HepG2 (cell line): ENCODE measurements around the gene BCL2L1. TPM values are rescaled to one million over a fixed set of nuclear protein-coding genes. Genes with fewer than 3 reads are reported as not detected.

Experiments
- CEBPG ChIP-seq: IDR thresholded peaks from 2 replicates; pipeline ENCODE4 v1.6.1; 2016
- CENPT ChIP-seq: sonication (generic); formaldehyde crosslinking; IDR thresholded peaks from 2 replicates; pipeline ENCODE4 v1.8.0; 2022; ENCODE audit warnings: low read depth, mild to moderate bottlenecking, moderate library complexity, missing genetic modification reagents
- GATA4 ChIP-seq: sonication (generic); IDR thresholded peaks from 2 replicates; pipeline ENCODE4 v1.6.1; 2016; ENCODE audit warnings: antibody characterized with exemption, low read depth, borderline replicate concordance
- KLF12 ChIP-seq: sonication (generic); formaldehyde crosslinking; IDR thresholded peaks from 2 replicates; pipeline ENCODE4 v1.4.0; 2020; ENCODE audit warnings: missing genetic modification reagents, borderline replicate concordance
- MIXL1 ChIP-seq: IDR thresholded peaks from 2 replicates; pipeline ENCODE4 v1.6.1; 2016
- NR2F6 ChIP-seq, 2 experiments: IDR thresholded peaks; 2 replicates each; pipeline ENCODE4 v1.6.1; 2016; ENCODE audit warnings: antibody characterized with exemption in 1 of 2, mild to moderate bottlenecking in 1 of 2
- SATB2 ChIP-seq: sonication (generic); formaldehyde crosslinking; IDR thresholded peaks from 2 replicates; pipeline ENCODE4 v1.5.0; 2020; ENCODE audit warnings: missing genetic modification reagents
- SP4 ChIP-seq: sonication (generic); formaldehyde crosslinking; IDR thresholded peaks from 2 replicates; pipeline ENCODE4 v1.8.1; 2023; ENCODE audit warnings: mild to moderate bottlenecking, missing genetic modification reagents
- TBX3 ChIP-seq: fragments of 450-650 bp; IDR thresholded peaks from 2 replicates; pipeline ENCODE4 v1.6.1; 2017; ENCODE audit warnings: antibody characterized with exemption, mild to moderate bottlenecking, inconsistent platforms, borderline replicate concordance
- ZBTB7B ChIP-seq: sonication (generic); formaldehyde crosslinking; IDR thresholded peaks from 2 replicates; pipeline ENCODE4 v1.4.0; 2020; ENCODE audit warnings: missing genetic modification reagents
- ZFP82 ChIP-seq: sonication (generic); formaldehyde crosslinking; IDR thresholded peaks from 2 replicates; pipeline ENCODE4 v1.5.1; 2020; ENCODE audit warnings: mild to moderate bottlenecking, missing genetic modification reagents, borderline replicate concordance
- ZNF326 ChIP-seq: sonication (generic); formaldehyde crosslinking; IDR thresholded peaks from 2 replicates; pipeline ENCODE4 v1.4.0; 2020; ENCODE audit warnings: missing genetic modification reagents, borderline replicate concordance
- ZNF333 ChIP-seq: sonication (generic); formaldehyde crosslinking; IDR thresholded peaks from 2 replicates; pipeline ENCODE4 v1.4.0; 2020; ENCODE audit warnings: mild to moderate bottlenecking, missing genetic modification reagents, borderline replicate concordance
- ZNF577 ChIP-seq: sonication (generic); formaldehyde crosslinking; IDR thresholded peaks from 2 replicates; pipeline ENCODE4 v1.4.0; 2020; ENCODE audit warnings: mild to moderate bottlenecking, low read depth, missing genetic modification reagents, borderline replicate concordance
- ZNF839 ChIP-seq: sonication (generic); formaldehyde crosslinking; IDR thresholded peaks from 2 replicates; pipeline ENCODE4 v1.4.0; 2020; ENCODE audit warnings: missing genetic modification reagents, mild to moderate bottlenecking, borderline replicate concordance
- ZNF879 ChIP-seq: sonication (generic); formaldehyde crosslinking; IDR thresholded peaks from 2 replicates; pipeline ENCODE4 v1.8.1; 2023; ENCODE audit warnings: missing genetic modification reagents
- polyA plus RNA-seq, 8 experiments: library from polyadenylated mRNA; depleted of rRNA in 3 of 8; stranded (reverse) in 7 of 8; unstranded in 1 of 8; fragments of >200 nt; fragmentation: Illumina TruSeq in 4 of 8; extraction: Trizol in 4 of 8; gene quantifications; 2 replicates each; pipeline versions ENCODE4 v1.2.1 to v1.2.3, GENCODE V29; 2011 to 2016; ENCODE audit warnings: low read depth in 4 of 8, missing spikeins in 1 of 8, mixed read lengths in 1 of 8; ENCODE audit not compliant: insufficient read depth in 1 of 8
- total RNA-seq, 5 experiments: library from RNA; depleted of rRNA; stranded (reverse); fragments of >200 nt; fragmentation: Illumina TruSeq; extraction: Trizol; gene quantifications; 2 replicates each; pipeline ENCODE4 v1.2.3, GENCODE V29; 2016; ENCODE audit warnings: low read depth in 1 of 5
- TF ChIP-seq, protein P1 (sequence below): sonication (generic); formaldehyde crosslinking; IDR thresholded peaks from 2 replicates; pipeline ENCODE4 v1.5.0; 2020; ENCODE audit warnings: mild to moderate bottlenecking, low read depth, missing genetic modification reagents, borderline replicate concordance
- TF ChIP-seq, protein P2 (sequence below), 2 experiments: sonication (generic) in 1 of 2; formaldehyde crosslinking in 1 of 2; IDR thresholded peaks; 2 replicates each; pipeline versions ENCODE4 v1.6.1 to v1.9.0; 2014 to 2022; ENCODE audit warnings: antibody characterized with exemption in 1 of 2, borderline replicate concordance in 1 of 2, inconsistent platforms in 1 of 2, low read depth in 1 of 2, missing genetic modification reagents in 1 of 2
- TF ChIP-seq, protein P3 (sequence below): sonication (generic); formaldehyde crosslinking; IDR thresholded peaks from 2 replicates; pipeline ENCODE4 v1.4.0; 2020; ENCODE audit warnings: missing genetic modification reagents, borderline replicate concordance
- TF ChIP-seq, protein P4 (sequence below): IDR thresholded peaks from 2 replicates; pipeline ENCODE4 v1.6.1; 2012; ENCODE audit warnings: inconsistent platforms

BCL2L1 gene
- total and polyA plus RNA-seq, 2 of the 13 experiments (the other 11 are each of a cell fraction or from before 2014, with no cell fraction given), result 164 to 258 TPM

DNA sequence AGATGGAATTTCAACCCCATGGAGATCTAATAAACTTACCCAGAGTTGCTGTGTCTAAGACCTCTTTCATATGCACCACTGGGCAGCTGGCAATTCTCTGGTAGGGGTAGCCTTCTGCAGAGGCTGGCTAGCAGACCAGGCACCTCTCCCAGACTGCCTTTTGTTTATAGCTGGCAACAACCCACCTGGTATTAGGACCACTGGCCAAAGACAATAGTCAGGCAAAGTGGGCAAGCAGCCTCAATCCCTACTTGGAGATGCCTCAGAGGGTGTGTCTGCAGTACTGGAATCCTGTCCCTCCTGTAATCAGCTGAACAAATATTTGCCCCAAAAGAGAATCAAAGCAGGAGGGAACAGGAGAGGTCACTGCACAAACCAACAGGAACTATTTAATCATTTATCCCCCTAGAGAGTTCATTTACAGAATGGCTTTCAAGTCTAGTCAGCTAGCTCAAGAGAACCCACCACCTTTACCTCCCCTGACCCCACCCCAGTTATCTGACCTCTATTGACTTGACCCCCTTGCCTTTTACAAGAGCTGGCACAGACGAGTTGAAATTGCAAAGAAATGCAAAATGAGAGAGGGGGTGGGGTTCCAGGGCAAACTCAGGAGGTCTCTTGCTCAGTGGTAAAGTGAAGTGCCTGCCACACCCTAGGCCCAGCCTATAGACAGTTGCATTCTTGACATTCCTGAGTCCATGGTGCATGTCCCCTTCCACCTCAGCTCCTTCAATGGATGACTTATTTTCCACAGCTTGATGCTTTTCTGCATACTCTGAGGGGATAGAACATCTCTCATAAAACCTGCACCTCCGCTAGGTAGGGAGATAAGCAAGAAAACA lies 2.8 kb downstream of the BCL2L1 start (continued):
- TF ChIP-seq, protein P1, sequence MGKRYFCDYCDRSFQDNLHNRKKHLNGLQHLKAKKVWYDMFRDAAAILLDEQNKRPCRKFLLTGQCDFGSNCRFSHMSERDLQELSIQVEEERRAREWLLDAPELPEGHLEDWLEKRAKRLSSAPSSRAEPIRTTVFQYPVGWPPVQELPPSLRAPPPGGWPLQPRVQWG (CRISPR knock-in tag), result no peak; the same call in 1 of the 2 replicates
- TF ChIP-seq CEBPG (CRISPR knock-in tag) (peak; percentile 47), KLF12 (CRISPR knock-in tag) (peak; percentile 99; the same call in 1 of the 2 replicates), ZFP82 (CRISPR knock-in tag) (peak; percentile 6; the same call in 1 of the 2 replicates), ZNF839 (no peak), CENPT (CRISPR knock-in tag) (0 out of 2 replicates have a peak, but pooled peaks have one; percentile 80), ZNF326 (CRISPR knock-in tag) (no peak; the same call in 1 of the 2 replicates), ZNF879 (no peak), GATA4 (peak; percentile 89), ZNF577 (CRISPR knock-in tag) (no peak), NR2F6 (IDR thresholded peaks at IDR 0.05) (peak; percentile 100), NR2F6 (CRISPR knock-in tag; IDR thresholded peaks at IDR 0.05) (peak; percentile 98), TBX3 (peak; percentile 87), ZBTB7B (CRISPR knock-in tag) (peak; percentile 97), SP4 (CRISPR knock-in tag) (peak; percentile 38; the same call in 1 of the 2 replicates), ZNF333 (CRISPR knock-in tag) (no peak; the same call in 1 of the 2 replicates), MIXL1 (CRISPR knock-in tag) (peak; percentile 97), SATB2 (CRISPR knock-in tag) (peak; percentile 86; the same call in 1 of the 2 replicates)
- TF ChIP-seq, protein P2, sequence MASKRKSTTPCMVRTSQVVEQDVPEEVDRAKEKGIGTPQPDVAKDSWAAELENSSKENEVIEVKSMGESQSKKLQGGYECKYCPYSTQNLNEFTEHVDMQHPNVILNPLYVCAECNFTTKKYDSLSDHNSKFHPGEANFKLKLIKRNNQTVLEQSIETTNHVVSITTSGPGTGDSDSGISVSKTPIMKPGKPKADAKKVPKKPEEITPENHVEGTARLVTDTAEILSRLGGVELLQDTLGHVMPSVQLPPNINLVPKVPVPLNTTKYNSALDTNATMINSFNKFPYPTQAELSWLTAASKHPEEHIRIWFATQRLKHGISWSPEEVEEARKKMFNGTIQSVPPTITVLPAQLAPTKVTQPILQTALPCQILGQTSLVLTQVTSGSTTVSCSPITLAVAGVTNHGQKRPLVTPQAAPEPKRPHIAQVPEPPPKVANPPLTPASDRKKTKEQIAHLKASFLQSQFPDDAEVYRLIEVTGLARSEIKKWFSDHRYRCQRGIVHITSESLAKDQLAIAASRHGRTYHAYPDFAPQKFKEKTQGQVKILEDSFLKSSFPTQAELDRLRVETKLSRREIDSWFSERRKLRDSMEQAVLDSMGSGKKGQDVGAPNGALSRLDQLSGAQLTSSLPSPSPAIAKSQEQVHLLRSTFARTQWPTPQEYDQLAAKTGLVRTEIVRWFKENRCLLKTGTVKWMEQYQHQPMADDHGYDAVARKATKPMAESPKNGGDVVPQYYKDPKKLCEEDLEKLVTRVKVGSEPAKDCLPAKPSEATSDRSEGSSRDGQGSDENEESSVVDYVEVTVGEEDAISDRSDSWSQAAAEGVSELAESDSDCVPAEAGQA (IDR thresholded peaks at IDR 0.05; ENCODE audit: low read depth), result no peak
- TF ChIP-seq, protein P2 (CRISPR knock-in tag; IDR thresholded peaks at IDR 0.05; ENCODE audit: borderline replicate concordance), result no peak; the same call in 1 of the 2 replicates
- TF ChIP-seq, protein P3, sequence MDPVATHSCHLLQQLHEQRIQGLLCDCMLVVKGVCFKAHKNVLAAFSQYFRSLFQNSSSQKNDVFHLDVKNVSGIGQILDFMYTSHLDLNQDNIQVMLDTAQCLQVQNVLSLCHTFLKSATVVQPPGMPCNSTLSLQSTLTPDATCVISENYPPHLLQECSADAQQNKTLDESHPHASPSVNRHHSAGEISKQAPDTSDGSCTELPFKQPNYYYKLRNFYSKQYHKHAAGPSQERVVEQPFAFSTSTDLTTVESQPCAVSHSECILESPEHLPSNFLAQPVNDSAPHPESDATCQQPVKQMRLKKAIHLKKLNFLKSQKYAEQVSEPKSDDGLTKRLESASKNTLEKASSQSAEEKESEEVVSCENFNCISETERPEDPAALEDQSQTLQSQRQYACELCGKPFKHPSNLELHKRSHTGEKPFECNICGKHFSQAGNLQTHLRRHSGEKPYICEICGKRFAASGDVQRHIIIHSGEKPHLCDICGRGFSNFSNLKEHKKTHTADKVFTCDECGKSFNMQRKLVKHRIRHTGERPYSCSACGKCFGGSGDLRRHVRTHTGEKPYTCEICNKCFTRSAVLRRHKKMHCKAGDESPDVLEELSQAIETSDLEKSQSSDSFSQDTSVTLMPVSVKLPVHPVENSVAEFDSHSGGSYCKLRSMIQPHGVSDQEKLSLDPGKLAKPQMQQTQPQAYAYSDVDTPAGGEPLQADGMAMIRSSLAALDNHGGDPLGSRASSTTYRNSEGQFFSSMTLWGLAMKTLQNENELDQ, result no peak; the same call in 1 of the 2 replicates
- TF ChIP-seq, protein P4, sequence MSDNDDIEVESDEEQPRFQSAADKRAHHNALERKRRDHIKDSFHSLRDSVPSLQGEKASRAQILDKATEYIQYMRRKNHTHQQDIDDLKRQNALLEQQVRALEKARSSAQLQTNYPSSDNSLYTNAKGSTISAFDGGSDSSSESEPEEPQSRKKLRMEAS, result peak; percentile 86
